Keratinocyte (primary cell): ENCODE data around the gene SH3BP5L.

Experiments used
- EZH2 ChIP-seq: IDR thresholded peaks from one replicate; pipeline ENCODE4 v1.6.1; 2012; ENCODE audit warnings: inconsistent platforms, mild to moderate bottlenecking, low read length, moderate library complexity
- TF ChIP-seq, protein P1 (sequence below), 3 experiments: IDR thresholded peaks in 1 of 3; conservative IDR thresholded peaks in 1 of 3; optimal IDR thresholded peaks in 1 of 3; 2 replicates in 2 of 3; 3 replicates in 1 of 3; pipeline versions ENCODE3 to v1.5.1; 2011; ENCODE audit warnings: low read length in 3 of 3, mild to moderate bottlenecking in 3 of 3, moderate library complexity in 2 of 3, control low read depth in 1 of 3, inconsistent platforms in 1 of 3; ENCODE audit not compliant: insufficient read depth in 2 of 3; ENCODE audit errors: extremely low read depth in 1 of 3

DNA sequence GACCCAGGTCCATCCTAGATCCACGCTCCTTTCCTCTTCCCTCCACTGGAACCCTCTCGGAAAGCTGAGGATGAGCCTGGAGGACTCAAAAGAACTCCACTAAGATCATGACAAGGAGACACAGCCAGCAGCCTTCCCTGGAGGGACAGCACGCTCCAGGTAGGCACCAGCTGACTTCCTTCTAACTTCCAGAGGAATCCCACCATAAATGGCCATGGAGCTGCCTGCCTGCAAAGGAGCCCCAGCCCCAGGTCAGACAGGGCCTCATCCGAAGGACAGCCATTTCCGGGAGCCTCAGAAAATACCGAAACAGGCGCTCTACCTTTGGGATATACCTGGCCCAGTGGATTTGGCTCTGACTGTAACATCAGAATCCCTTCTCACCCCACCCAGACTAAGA is 4.1 kb downstream of the SH3BP5L start:
- TF ChIP-seq, protein P1, sequence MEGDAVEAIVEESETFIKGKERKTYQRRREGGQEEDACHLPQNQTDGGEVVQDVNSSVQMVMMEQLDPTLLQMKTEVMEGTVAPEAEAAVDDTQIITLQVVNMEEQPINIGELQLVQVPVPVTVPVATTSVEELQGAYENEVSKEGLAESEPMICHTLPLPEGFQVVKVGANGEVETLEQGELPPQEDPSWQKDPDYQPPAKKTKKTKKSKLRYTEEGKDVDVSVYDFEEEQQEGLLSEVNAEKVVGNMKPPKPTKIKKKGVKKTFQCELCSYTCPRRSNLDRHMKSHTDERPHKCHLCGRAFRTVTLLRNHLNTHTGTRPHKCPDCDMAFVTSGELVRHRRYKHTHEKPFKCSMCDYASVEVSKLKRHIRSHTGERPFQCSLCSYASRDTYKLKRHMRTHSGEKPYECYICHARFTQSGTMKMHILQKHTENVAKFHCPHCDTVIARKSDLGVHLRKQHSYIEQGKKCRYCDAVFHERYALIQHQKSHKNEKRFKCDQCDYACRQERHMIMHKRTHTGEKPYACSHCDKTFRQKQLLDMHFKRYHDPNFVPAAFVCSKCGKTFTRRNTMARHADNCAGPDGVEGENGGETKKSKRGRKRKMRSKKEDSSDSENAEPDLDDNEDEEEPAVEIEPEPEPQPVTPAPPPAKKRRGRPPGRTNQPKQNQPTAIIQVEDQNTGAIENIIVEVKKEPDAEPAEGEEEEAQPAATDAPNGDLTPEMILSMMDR (optimal IDR thresholded peaks at IDR 0.05 in 1 of 3, IDR thresholded peaks at IDR 0.05 in 1 of 3, conservative IDR thresholded peaks at IDR 0.05 in 1 of 3; ENCODE audit: extremely low read depth in 1 of 3, insufficient read depth in 2 of 3, low read length in 3 of 3): no peak
- TF ChIP-seq EZH2: no peak
